ENCODE data around the gene FBXO17.
A peak's percentile ranks its signal among the peaks of the same experiment; 100 is the strongest.
"Not testable (repeated sequence)": the region's sequence is repeated elsewhere in the genome, so short reads cannot be mapped to it uniquely, and the experiment has no call there.

Gene FBXO17

DNA sequence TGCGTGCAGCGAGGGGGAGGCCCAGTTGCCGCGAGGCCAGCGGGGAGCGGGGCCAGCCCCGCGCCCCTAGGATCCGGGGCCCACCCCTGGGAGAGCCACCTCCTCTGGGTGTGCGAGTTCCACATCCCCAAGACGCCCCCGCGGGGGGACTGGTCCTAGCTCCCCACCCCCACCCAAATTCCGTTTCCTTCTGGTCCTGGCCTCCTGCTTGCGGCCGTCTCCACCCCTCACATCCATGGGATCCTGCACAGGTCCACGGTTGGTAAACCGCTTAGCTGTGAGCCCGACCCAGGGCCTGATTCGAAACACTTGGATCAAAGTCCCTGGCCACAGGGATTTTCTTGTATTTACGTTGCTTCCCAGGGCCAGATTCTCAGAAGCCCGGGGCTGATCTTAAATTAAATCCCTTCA lies 324 bp upstream of the FBXO17 start:
- no peak for DNase-seq
- in situ Hi-C loops (cut with HindIII; ENCODE audit: low pct_ligation_motif_present, low sequenced_read_pairs), result no loop called here
- Histone ChIP-seq H3K27me3 (replicated peaks) (no peaks in the 10 kb centered on the region), H3K27ac (no peak overlapping the region), H3K36me3 (replicated peaks) (no peaks in the 10 kb centered on the region), H3K4me3 (ENCODE audit: low read depth, low read length) (peak overlapping the region; percentile 56)
- TF ChIP-seq, protein P1, sequence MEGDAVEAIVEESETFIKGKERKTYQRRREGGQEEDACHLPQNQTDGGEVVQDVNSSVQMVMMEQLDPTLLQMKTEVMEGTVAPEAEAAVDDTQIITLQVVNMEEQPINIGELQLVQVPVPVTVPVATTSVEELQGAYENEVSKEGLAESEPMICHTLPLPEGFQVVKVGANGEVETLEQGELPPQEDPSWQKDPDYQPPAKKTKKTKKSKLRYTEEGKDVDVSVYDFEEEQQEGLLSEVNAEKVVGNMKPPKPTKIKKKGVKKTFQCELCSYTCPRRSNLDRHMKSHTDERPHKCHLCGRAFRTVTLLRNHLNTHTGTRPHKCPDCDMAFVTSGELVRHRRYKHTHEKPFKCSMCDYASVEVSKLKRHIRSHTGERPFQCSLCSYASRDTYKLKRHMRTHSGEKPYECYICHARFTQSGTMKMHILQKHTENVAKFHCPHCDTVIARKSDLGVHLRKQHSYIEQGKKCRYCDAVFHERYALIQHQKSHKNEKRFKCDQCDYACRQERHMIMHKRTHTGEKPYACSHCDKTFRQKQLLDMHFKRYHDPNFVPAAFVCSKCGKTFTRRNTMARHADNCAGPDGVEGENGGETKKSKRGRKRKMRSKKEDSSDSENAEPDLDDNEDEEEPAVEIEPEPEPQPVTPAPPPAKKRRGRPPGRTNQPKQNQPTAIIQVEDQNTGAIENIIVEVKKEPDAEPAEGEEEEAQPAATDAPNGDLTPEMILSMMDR (IDR thresholded peaks at IDR 0.05; ENCODE audit: low read depth, low read length, missing control alignments), result no peak

DNA sequence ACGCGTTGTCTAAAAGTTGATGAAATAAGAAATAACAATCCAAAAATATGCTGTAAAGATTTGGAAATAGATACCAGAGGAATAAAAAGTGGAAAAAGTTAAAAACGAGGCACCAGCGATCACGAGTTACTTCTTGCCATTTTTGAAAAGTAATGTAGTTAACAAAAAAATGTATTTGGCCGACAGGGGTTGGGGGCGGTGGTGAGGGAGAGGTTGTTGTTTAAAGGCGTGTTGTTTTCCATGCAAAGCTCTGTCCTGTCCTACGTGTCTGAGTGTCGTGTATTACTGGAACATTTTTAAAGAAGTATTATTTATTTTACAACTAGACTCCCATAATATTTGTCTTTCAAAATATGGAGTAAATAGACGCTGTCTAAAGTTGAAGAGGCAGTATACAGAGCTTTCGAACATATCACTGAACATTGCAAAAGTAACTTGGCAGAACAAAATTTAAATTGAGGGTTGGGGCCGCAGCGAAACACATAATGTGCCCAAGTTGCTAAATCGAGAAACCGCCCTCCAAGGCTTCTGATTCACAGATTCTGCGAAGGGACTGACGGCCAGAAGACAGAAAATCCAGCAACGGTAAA lies 823 bp downstream of the FBXO17 start:
- no peaks in the 10 kb centered on the region for H3K36me3 ChIP-seq (replicated peaks)
- DNase-seq, result no peak
- in situ Hi-C loops (cut with HindIII; ENCODE audit: low pct_ligation_motif_present, low sequenced_read_pairs), result no loop called here
- no peaks in the 10 kb centered on the region for H3K27me3 ChIP-seq (replicated peaks)
- peak overlapping the region; percentile 75 for H3K4me3 ChIP-seq (ENCODE audit: low read depth, low read length)
- TF ChIP-seq, protein P1 (IDR thresholded peaks at IDR 0.05; ENCODE audit: low read depth, low read length, missing control alignments), result no peak
- H3K27ac ChIP-seq, result peak overlapping the region; percentile 72

DNA sequence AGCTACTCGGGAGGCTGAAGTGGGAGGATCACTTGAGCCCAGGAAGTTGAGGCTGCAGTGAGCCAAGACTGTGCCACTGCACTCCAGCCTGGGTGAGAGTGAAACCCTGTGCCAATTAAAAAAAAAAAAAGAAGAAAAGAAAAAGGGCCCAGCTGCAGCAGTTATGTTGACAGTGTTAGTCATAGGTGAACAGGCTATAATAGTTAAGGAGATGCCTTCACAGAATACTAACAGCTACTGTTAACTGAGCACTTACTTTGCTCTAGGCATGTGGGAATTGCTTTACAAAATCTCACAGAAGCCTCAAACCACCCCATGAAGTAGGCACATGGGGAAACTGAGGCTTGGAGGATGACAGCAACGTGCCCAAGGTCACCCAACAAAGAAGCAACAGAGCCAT lies 3.9 kb downstream of the FBXO17 start:
- H3K27me3 ChIP-seq (replicated peaks), result no peaks in the 10 kb centered on the region

DNA sequence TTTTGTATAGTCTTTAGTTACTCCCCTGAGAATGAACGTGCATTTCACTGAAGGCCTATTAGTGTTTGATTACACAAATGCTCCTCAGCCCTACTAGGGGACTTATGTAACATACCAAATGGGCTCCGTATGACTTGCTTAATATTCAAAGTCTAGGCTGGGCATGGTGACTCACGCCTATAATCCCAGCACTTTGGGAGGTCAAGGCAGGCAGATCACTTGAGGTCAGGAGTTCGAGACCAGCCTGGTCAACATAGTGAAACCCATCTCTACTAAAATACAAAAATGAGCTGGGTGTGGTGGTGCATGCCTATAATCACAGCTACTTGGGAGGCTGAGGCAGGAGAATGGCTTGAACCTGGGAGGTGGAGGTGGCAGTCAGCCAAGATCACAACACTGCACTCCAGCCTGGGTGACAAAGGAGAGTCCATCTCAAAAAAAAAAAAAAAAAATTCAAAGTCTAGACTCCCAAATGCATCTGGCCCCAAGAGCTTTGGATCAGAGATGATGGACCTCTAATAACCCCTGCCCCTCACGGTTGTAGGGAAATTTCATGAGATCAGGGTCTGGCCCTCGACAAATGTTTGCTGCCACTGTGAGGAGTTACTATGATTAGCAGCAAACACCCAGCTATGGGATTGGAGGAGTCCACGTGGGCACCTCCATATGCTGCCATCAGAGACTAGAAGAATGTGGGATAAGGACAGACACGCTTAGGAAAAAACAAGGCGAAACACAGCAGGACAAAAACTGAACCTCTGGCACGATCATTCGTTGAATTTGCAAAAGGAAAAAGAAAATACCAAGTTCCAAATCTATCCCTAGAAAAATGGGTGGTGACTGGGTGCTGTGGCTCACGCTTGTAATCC lies 4.6 kb downstream of the FBXO17 start:
- Histone ChIP-seq H3K27ac (no peak overlapping the region), H3K4me3 (ENCODE audit: low read depth, low read length) (no peak overlapping the region), H3K36me3 (replicated peaks) (no peaks in the 10 kb centered on the region), H3K27me3 (replicated peaks) (no peaks in the 10 kb centered on the region)
- no peak for DNase-seq
- TF ChIP-seq, protein P1 (IDR thresholded peaks at IDR 0.05; ENCODE audit: low read depth, low read length, missing control alignments), result no peak
- in situ Hi-C loops (cut with HindIII; ENCODE audit: low pct_ligation_motif_present, low sequenced_read_pairs), result no loop called here

More for the DNA sequence above, 3.9 kb downstream of the FBXO17 start:
- DNase-seq, result no peak
- TF ChIP-seq, protein P1 (IDR thresholded peaks at IDR 0.05; ENCODE audit: low read depth, low read length, missing control alignments), result no peak
- H3K4me3 ChIP-seq (ENCODE audit: low read depth, low read length), result no peak overlapping the region
- H3K27ac ChIP-seq, result no peak overlapping the region
- in situ Hi-C loops (cut with HindIII; ENCODE audit: low pct_ligation_motif_present, low sequenced_read_pairs), result no loop called here
- no peaks in the 10 kb centered on the region for H3K36me3 ChIP-seq (replicated peaks)

DNA sequence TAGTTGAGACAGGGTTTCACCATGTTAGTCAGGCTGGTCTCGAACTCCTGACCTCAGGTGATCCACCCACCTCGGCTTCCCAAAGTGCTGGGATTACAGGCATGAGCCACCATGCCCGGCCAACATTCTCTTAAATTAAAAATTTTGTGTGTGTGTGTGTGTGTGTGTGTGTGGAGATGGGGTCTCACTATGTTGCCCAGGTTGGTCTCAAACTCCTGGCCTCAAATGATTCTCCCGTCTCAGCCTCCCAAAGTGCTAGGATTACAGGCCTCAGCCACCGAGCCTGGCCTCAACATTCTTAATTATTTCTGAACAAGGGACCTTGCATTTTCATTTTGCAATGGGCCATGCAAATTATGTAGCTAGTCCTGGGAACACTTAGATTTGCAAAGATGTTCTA lies 9.4 kb downstream of the FBXO17 start:
- H3K27me3 ChIP-seq (replicated peaks); DNase-seq; in situ Hi-C loops (cut with HindIII; ENCODE audit: low pct_ligation_motif_present, low sequenced_read_pairs); H3K4me3 ChIP-seq (ENCODE audit: low read depth, low read length); H3K27ac ChIP-seq; H3K36me3 ChIP-seq (replicated peaks): not testable (repeated sequence)

DNA sequence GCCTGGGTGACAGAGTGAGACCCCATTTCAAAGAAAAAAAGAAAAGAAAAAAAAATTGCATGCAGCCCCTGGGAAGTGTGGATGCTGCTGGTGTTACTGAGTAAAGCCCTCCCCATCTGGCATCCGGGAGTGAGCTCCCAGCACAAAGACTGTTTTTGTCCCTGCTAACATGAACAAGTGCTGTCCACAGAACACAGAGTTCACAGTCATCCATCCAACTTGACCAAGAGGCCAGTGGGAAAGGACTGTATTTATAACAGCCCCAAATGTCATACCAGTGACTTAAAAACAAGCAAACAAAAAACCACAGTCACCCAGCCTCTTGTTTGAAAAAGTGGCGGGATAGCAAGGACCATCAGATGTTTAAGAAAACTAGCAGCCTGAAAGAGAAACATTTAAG lies 10.8 kb downstream of the FBXO17 start:
- H3K27ac ChIP-seq, result no peak overlapping the region
- H3K36me3 ChIP-seq (replicated peaks), result no peaks in the 10 kb centered on the region
- TF ChIP-seq, protein P1 (IDR thresholded peaks at IDR 0.05; ENCODE audit: low read depth, low read length, missing control alignments), result no peak
- DNase-seq, result no peak
- in situ Hi-C loops (cut with HindIII; ENCODE audit: low pct_ligation_motif_present, low sequenced_read_pairs), result no loop called here
- H3K27me3 ChIP-seq (replicated peaks), result no peaks in the 10 kb centered on the region
- no peak overlapping the region for H3K4me3 ChIP-seq (ENCODE audit: low read depth, low read length)
